ENCODE measurements around the gene UVRAG.

- TF ChIP-seq CTCF (IDR thresholded peaks at IDR 0.05; ENCODE audit: low read depth, low read length) (no peak), EZH2phosphoT487 (IDR thresholded peaks at IDR 0.05; ENCODE audit: low read depth) (no peak)
Measured at GRCh38 chr11:75776546-75776945, 38.5 kb upstream of the UVRAG start.

Measured in OCI-LY3 (cell line).